Stimulated activated CD4-positive, alpha-beta T cell treated with anti-CD3 and anti-CD28 coated beads, TNF-alpha, amount 100 ng/mL, for 24 hours (primary cell): Measurements from ENCODE around the gene STXBP2.

Experiments
- DNase-seq, 3 experiments: peaks; one replicate each; pipeline ENCODE4 v3.0.0-alpha.2; 2020; ENCODE audit warnings: low read depth in 3 of 3

Gene STXBP2

GRCh38 chr19:7636691-7637373 lies at the start of gene STXBP2:
STXBP2 (plus strand) TSS chr19:7637110; CDS start chr19:7637150, 40 bp downstream.
- peak; percentile 84 to 88 (median 86) for DNase-seq

- no peak for DNase-seq
Observed at GRCh38 chr19:7589822-7590221, 47.1 kb upstream of the STXBP2 start.

- DNase-seq, result no peak
Observed at GRCh38 chr19:7590256-7590655, 46.7 kb upstream of the STXBP2 start.

- DNase-seq, result peak in 1 of 3 experiments; percentile 42
Observed at GRCh38 chr19:7595466-7596133, 41.3 kb upstream of the STXBP2 start, which contains the start of gene CAMSAP3. CAMSAP3 (plus strand) TSS chr19:7595863; CDS start chr19:7596003, 140 bp downstream.

GRCh38 chr19:7596211-7596937 lies 40.5 kb upstream of the STXBP2 start:
- no peak for DNase-seq

GRCh38 chr19:7597689-7598088 lies 39.2 kb upstream of the STXBP2 start:
- no peak for DNase-seq

- no peak for DNase-seq
Observed at GRCh38 chr19:7598180-7598579, 38.7 kb upstream of the STXBP2 start.

GRCh38 chr19:7600721-7601120 lies 36.2 kb upstream of the STXBP2 start:
- DNase-seq, result no peak

GRCh38 chr19:7602240-7602934 lies 34.5 kb upstream of the STXBP2 start:
- DNase-seq, result no peak

GRCh38 chr19:7602935-7603497 lies 33.9 kb upstream of the STXBP2 start:
- no peak for DNase-seq

- DNase-seq, result no peak
Observed at GRCh38 chr19:7603919-7604318, 33.0 kb upstream of the STXBP2 start.

- DNase-seq, result peak in 1 of 3 experiments; percentile 49
Observed at GRCh38 chr19:7605490-7606222, 31.3 kb upstream of the STXBP2 start.

GRCh38 chr19:7606289-7606688 lies 30.6 kb upstream of the STXBP2 start:
- no peak for DNase-seq

- no peak for DNase-seq
Observed at GRCh38 chr19:7607212-7607873, 29.6 kb upstream of the STXBP2 start.

GRCh38 chr19:7607874-7608560 lies 28.9 kb upstream of the STXBP2 start:
- no peak for DNase-seq

GRCh38 chr19:7610491-7611240 lies 26.2 kb upstream of the STXBP2 start:
- DNase-seq, result no peak

GRCh38 chr19:7611541-7612279 lies 25.2 kb upstream of the STXBP2 start:
- no peak for DNase-seq
